ENCODE results near the gene SOWAHA.

The SOWAHA gene

DNA sequence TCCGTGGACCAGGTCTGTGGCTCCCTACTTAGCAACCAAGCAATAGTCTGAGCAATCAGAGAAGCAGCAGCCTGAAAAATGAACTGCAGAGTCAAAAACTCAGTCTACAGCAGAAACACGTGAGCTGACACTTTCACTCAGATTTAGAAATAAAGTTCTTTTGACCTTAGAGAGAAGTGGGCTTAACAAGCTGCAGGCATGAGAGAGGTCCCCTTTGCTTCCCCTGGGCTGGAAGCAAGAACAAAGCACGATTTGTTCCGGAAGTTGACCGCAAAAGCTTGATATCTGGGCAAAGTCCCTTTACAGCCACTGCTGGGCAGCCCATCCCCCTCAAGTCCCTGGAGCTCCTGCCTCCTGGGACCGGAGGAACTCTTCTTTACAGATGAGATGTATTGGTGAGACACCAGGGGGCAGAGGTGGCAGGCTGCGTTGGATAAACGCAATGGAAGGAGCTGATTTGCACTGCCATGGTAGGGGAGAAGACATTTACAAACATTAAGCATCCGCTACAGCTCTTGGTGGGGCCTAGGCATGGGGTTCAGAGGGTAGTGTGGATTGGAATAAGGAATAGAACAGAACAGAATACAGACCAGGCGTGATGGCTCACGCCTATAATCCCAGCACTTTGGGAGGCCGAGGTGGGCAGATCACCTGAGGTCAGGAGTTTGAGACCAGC, 5.8 kb upstream of the SOWAHA start:
- DNase-seq (ENCODE audit: low spot score): peak; percentile 65

- DNase-seq (ENCODE audit: low spot score): no peak
Observed at GRCh38 chr5:132808448-132808847, 4.7 kb upstream of the SOWAHA start.

GRCh38 chr5:132808866-132809265, 4.2 kb upstream of the SOWAHA start:
- DNase-seq (ENCODE audit: low spot score): no peak

DNA sequence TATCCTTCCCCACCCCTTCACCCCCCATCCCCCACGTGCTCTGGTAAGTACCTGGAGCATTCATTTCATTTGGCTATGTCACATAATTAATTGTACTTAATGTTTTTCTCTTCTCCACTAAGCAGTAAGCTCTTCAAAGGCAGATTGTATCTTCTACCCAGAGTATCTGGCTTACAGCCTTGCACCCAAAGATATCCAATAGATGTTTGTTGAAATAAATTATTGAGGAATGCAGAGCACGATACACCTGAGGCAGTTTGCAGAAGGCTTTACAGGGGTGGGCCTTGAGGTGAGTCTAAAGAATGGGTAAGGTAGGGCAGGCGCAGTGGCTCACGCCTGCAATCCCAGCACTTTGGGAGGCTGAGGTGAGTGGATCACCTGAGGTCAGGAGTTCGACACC, 2.5 kb upstream of the SOWAHA start:
- DNase-seq (ENCODE audit: low spot score): no peak

GRCh38 chr5:132812123-132812765, 858 bp upstream of the SOWAHA start:
- DNase-seq (ENCODE audit: low spot score): no peak

GRCh38 chr5:132813599-132814502, 749 bp downstream of the SOWAHA start:
- peak; percentile 79 for DNase-seq (ENCODE audit: low spot score)

DNA sequence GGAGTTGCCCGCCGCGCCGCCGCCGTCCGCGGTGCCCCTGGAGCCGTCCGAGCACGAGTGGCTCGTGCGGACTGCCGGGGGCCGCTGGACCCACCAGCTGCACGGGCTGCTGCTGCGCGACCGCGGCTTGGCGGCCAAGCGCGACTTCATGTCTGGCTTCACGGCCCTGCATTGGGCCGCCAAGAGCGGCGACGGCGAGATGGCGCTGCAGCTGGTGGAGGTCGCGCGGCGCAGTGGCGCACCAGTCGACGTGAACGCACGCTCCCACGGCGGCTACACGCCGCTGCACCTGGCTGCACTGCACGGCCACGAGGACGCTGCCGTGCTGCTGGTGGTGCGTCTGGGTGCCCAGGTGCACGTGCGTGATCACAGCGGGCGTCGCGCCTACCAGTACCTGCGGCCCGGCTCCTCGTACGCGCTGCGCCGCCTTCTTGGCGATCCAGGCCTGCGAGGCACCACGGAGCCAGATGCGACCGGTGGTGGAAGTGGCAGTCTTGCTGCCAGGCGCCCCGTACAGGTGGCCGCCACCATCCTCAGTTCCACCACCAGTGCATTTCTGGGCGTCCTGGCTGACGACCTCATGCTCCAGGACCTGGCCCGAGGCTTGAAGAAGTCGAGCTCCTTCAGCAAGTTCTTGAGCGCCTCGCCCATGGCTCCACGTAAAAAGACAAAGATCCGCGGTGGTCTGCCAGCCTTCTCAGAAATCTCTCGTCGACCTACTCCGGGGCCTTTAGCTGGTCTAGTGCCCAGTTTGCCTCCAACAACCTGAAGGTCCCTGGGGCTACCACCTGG, 1.6 kb downstream of the SOWAHA start:
- no peak for DNase-seq (ENCODE audit: low spot score)

GRCh38 chr5:132815454-132815853, 2.4 kb downstream of the SOWAHA start:
- no peak for DNase-seq (ENCODE audit: low spot score)

DNA sequence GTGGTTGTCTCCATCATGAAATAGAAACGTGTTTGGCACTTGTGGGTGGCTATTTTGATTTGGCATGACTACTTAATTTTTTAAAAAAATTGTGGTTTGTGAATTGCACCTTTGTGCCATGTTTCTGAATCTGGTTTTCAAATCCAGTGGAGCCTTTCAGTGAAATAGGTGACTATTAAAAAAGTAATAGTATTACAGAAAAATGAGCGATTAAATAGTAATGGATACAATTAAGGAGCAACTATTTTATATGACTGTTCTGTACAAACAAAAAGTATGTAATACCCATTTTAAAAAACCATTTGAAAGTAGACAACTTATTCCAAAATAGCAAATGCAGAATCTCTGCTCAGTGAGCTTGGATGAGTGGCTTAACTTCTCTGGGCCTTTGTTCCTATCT, 3.0 kb downstream of the SOWAHA start:
- no peak for DNase-seq (ENCODE audit: low spot score)

DNA sequence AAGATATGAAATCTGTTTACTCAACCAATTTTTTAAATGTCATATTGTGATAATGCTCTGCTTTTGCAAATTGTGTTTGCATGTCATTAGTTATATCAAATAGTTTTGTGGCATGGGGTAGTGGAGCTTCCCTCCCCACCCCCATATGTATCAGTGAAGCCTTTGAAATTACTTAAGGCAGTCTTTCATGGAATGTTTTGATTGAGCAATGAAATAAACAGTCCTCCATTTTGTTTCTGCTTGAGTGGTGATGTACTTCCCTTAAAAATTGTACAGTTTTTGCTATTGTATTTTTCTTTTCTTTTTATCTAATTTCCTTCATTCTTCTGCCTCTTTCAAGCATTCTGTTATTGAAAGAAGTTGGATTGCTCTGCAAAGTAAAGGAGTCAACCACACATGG, 3.5 kb downstream of the SOWAHA start:
- DNase-seq (ENCODE audit: low spot score): no peak

GRCh38 chr5:132817011-132817410, 3.9 kb downstream of the SOWAHA start:
- no peak for DNase-seq (ENCODE audit: low spot score)

GRCh38 chr5:132819468-132819867, 6.4 kb downstream of the SOWAHA start:
- no peak for DNase-seq (ENCODE audit: low spot score)

- peak; percentile 97 for DNase-seq (ENCODE audit: low spot score)
Observed at GRCh38 chr5:132820162-132820754, 7.2 kb downstream of the SOWAHA start.

- no peak for DNase-seq (ENCODE audit: low spot score)
Observed at GRCh38 chr5:132821350-132821749, 8.2 kb downstream of the SOWAHA start.

- DNase-seq (ENCODE audit: low spot score): no peak
Observed at GRCh38 chr5:132821791-132822190, 8.7 kb downstream of the SOWAHA start.

DNA sequence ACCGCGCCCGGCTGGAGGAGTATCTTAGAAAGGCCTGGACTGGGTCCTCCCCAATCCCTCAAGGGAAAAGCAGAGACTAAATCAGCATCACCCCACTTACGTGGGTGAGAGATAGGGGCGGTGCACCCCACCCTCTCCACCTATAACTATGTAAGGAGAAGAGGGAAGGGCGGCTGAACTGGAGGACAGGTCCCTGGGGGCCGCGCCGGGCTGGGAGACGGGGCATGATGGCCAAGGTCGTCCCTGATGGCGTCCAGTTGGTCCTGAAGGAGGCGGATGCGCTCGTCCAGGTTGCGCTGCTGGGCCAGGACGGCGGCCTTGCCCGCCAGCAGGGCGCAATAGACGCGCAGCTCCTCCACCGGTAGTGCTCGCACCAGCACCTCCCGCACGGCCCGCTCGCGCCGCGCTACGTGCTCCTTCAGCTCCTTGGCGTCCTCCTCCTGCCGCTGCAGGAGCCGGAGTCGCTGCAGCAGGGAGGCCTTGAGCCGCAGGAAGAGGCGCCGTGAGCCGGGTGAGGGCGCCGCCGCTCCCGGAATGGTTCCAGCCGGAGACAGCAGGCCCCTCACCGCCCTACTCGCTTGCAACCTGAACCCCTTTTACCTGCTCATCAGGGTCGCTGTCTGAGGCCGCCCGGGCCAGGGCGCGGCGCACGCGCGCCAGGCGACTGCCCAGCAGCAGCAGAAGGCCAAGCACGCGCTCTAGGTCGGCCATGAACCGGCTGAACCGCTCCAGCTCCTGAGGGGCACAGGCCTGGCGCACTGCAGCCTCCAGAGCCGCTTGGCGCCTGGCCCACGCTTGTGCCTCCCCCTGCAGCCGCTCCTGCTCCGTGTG, 9.8 kb downstream of the SOWAHA start:
- no peak for DNase-seq (ENCODE audit: low spot score)

DNA sequence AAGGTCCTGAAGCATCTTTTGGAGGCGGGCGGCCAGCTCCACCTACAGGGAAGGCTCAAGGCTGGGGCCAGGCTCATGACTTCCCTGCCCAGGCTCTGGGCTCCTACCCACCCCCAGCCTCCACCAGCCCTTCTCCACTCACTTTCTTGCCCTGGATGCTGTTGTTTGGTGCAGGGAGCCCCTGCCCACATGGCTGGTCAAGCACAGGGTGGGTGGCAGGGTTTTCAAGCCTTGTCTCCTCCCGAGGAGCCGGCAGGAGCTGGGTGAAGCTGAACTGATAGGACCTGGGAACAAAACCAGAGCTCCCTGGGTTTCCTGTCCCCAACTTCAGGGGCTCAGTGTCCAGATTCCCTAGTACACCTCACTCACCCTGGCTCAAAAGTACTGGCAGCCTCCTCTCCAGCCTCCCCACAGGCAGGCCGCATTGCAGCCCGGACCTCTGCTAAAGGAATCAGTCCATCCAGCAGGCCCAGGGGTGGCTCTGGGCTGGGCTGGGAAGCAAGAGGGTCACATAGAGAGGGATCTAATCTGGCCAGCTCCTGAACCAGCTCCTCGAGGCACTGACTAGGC, 10.5 kb downstream of the SOWAHA start:
- no peak for DNase-seq (ENCODE audit: low spot score)

GRCh38 chr5:132824426-132824825, 11.3 kb downstream of the SOWAHA start:
- no peak for DNase-seq (ENCODE audit: low spot score)

DNA sequence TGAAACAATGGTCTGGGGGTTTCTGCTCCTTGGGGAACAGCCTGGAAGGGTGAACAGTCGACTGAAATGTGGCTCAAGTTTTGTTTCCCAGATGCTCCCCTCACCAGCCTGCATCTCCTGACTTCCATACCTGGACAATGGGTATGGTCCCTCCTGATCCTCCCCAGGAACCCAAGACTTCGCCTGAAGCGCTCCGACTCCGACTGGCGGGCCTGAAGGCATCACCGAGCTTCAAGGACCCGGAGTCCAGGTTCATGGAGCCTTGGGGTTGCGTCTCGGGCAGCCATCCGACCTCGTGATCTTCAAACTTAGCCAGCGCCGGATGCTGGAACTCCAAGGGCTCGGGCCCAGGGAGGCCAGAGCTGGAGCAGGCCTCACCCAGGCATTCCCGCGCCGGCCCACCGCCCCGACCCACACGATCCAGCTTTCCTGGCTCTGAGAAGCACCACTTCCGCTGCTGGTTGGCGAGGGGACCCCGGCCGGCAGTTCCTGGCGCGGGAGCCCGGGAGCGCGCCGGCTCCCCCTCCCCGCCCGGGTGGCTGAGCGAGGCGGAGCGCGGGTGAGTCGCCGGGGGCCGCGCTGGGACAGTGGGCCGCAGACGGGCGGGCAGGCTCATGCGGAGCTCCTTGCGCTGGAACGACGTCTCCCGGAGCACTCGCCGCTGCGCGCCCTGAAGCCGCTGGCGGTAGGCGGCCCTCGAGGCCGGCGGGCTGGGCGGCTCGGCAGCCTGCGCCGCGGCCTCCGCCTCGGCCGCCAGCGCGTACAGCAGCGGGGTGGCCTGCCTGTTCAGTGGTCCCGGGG, 12.1 kb downstream of the SOWAHA start:
- DNase-seq (ENCODE audit: low spot score): no peak

All from HuH-7.5 (cell line).